Natural killer cell (primary cell): Measurements from ENCODE around the gene ANKRD40. TPM values are rescaled to one million over a fixed set of nuclear protein-coding genes. Genes with fewer than 3 reads are reported as not detected.
"Not testable (repeated sequence)": the region's sequence is repeated elsewhere in the genome, so short reads cannot be mapped to it uniquely, and the experiment has no call there.

Experiments
- ATAC-seq, 3 donors: fragments of 150-1000 bp in 2 of 3; fragments of 200-7000 bp in 1 of 3; cut with Tn5 transposase; 1 replicate in 1 of 3; 2 replicates in 2 of 3; pipeline ENCODE4 v1.10.0; 2021; ENCODE audit warnings: mild to moderate bottlenecking in 2 of 3, moderate library complexity in 2 of 3
- DNase-seq, 2 donors: peaks; one replicate each; pipeline versions ENCODE4 v3.0.0 to v3.0.0-alpha.2; 2013 to 2021; ENCODE audit warnings: mixed read lengths in 1 of 2
- H3K27ac ChIP-seq: one replicate; pipeline ENCODE4 v1.5.1; 2013; ENCODE audit warnings: mild to moderate bottlenecking, low read length
- H3K27me3 ChIP-seq: one replicate; pipeline ENCODE4 v1.6.1; 2013; ENCODE audit warnings: low read length; ENCODE audit not compliant: control insufficient read depth, insufficient read depth
- H3K36me3 ChIP-seq: one replicate; pipeline ENCODE4 v1.6.1; 2013; ENCODE audit warnings: low read length; ENCODE audit not compliant: control insufficient read depth, insufficient read depth
- H3K4me1 ChIP-seq: one replicate; pipeline ENCODE4 v1.6.1; 2013; ENCODE audit warnings: low read length; ENCODE audit not compliant: control insufficient read depth, insufficient read depth
- H3K4me3 ChIP-seq: one replicate; pipeline ENCODE4 v1.5.1; 2013; ENCODE audit warnings: low read length
- H3K9me3 ChIP-seq: one replicate; pipeline ENCODE4 v1.6.1; 2013; ENCODE audit warnings: low read length; ENCODE audit not compliant: control insufficient read depth, insufficient read depth
- H3K27ac Mint-ChIP-seq, 2 donors: one replicate each; pipeline ENCODE4 v1.8.0; 2022; ENCODE audit warnings: mild to moderate bottlenecking in 2 of 2, mixed read lengths in 2 of 2, moderate library complexity in 1 of 2
- H3K27me3 Mint-ChIP-seq, 2 donors: one replicate each; pipeline ENCODE4 v1.8.0; 2022; ENCODE audit warnings: low read depth in 2 of 2, mixed read lengths in 2 of 2
- H3K36me3 Mint-ChIP-seq: one replicate; pipeline ENCODE4 v1.8.0; 2022; ENCODE audit warnings: mixed read lengths
- H3K4me1 Mint-ChIP-seq, 2 donors: one replicate each; pipeline ENCODE4 v1.8.0; 2022; ENCODE audit warnings: mixed read lengths in 2 of 2
- H3K4me3 Mint-ChIP-seq: one replicate; pipeline ENCODE4 v1.8.0; 2022; ENCODE audit warnings: mild to moderate bottlenecking, moderate library complexity, mixed read lengths
- H3K9me3 Mint-ChIP-seq, 2 donors: one replicate each; pipeline ENCODE4 v1.8.0; 2022; ENCODE audit warnings: mixed read lengths in 2 of 2
- WGBS: methylation state at CpG from one replicate; pipeline ENCODE4 v1.1.7; 2013; ENCODE audit warnings: missing lambda C conversion rate; ENCODE audit not compliant: insufficient coverage; 5-methylcytosine and 5-hydroxymethylcytosine counted together
- intact Hi-C: fragments of 100-400 bp; cut with micrococcal nuclease; formaldehyde crosslinking; loops from one replicate; pipeline ENCODE4 v1.14.2; 2022
- total RNA-seq, 4 donors: library from RNA; stranded (reverse); fragments of 120-200 nt in 1 of 4; gene quantifications; one replicate each; pipeline versions ENCODE4 v1.2.3 to v1.2.4, GENCODE V29; 2013 to 2022
- TF ChIP-seq, protein P1 (sequence below): fragments of 200-600 bp; IDR thresholded peaks from one replicate; pipeline ENCODE4 v1.8.0; 2022; ENCODE audit warnings: antibody characterized with exemption

ANKRD40 gene
- total RNA-seq, 3 donors from 2014 or later (not counting 1 experiment from before 2014, with no cell fraction given), result 22.1 to 32.0 (median 30.8) TPM

DNA sequence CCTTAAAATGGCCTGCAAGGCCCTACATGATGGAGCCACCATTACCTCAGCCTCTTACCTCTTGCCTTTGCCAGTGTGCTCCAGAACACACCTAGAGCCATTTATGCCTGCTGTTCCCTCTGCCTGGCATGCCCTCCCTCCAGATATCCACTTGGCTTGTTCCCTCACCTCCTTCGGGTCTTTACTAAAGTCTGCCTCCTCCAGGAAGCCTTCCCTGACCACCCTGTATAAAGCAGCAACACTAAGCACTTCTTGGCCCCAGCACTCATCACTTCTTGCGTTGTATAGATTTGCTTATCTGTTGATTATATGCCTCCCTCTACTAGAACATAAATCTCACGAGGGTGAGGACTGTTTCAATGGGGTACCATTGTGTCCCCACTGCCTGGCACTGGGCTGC lies 25.3 kb downstream of the ANKRD40 start:
- no peaks in the 10 kb centered on the region for H3K9me3 Mint-ChIP-seq
- Histone ChIP-seq H3K36me3 (no peaks in the 10 kb centered on the region), H3K9me3 (no peaks in the 10 kb centered on the region), H3K27me3 (no peaks in the 10 kb centered on the region), H3K27ac (no peak overlapping the region), H3K4me1 (no peaks in the 10 kb centered on the region), H3K4me3 (no peak overlapping the region)
- no peak for DNase-seq
- no peak overlapping the region for H3K4me3 Mint-ChIP-seq
- peaks cover 0 to 11% of the 10 kb centered on the region in 2 donors for H3K4me1 Mint-ChIP-seq
- intact Hi-C loops, result loop anchor here (10.0 kb wide), 1 partner anchor 138 kb away; the partner anchor contains the start of gene SPATA20
- H3K27me3 Mint-ChIP-seq, result peaks cover 19 to 22% of the 10 kb centered on the region in 2 donors
- TF ChIP-seq, protein P1, sequence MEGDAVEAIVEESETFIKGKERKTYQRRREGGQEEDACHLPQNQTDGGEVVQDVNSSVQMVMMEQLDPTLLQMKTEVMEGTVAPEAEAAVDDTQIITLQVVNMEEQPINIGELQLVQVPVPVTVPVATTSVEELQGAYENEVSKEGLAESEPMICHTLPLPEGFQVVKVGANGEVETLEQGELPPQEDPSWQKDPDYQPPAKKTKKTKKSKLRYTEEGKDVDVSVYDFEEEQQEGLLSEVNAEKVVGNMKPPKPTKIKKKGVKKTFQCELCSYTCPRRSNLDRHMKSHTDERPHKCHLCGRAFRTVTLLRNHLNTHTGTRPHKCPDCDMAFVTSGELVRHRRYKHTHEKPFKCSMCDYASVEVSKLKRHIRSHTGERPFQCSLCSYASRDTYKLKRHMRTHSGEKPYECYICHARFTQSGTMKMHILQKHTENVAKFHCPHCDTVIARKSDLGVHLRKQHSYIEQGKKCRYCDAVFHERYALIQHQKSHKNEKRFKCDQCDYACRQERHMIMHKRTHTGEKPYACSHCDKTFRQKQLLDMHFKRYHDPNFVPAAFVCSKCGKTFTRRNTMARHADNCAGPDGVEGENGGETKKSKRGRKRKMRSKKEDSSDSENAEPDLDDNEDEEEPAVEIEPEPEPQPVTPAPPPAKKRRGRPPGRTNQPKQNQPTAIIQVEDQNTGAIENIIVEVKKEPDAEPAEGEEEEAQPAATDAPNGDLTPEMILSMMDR, result no peak
- H3K27ac Mint-ChIP-seq, result no peak overlapping the region
- ATAC-seq, result no peak
- H3K36me3 Mint-ChIP-seq, result no peaks in the 10 kb centered on the region
- WGBS, result 77% methylated on average over 3 of the region's 3 CpGs

DNA sequence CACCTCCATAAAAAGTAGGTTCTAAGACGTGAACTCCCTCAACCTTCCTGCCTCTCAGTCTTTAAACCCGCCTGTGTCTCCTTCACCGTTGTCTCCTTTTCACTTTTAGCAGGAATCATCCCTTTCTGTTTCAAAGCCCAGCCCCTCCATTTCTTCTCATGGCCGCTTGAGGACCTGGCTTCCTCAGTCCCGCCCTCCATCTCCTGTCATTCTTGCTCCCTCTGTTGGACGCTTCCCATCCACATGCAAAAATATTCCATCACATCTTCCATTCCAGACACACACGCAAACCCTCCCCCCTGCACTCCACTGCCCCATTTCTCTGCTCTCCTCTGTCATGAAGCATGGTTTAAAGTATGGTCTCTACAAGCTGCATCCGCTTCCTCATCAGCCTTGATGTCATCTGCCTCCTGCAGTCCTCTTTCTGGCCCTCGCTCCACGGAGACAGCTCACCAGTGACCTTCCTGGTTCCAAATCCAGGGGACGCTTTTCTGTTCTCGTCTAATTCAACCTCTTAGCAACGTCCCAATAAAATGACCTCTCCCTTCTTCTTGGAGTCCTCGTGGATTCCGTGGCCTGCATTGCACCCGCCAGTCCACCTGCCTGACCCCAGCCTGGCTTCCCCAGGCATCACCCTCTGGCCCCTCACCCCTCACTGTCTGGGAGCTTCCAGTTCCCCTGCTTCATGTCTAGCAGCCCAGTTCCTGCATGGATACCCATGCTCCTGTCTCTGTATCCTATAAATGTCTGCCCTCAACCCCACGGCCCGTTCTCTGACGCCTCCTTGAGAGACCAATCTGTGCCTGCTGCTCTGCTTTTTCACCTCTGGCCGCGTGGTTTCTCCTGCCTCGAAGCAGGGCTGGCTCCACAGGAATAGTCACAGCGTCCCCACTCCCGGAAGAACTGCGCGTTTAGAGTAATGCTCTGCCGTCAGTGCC lies 26.2 kb downstream of the ANKRD40 start:
- H3K27me3 Mint-ChIP-seq, result peaks cover 19 to 25% of the 10 kb centered on the region in 2 donors
- no peak overlapping the region for H3K27ac ChIP-seq
- WGBS, result 60% methylated on average over 27 of the region's 27 CpGs
- DNase-seq (peak in 1 of 2 donors; percentile 19), ATAC-seq (no peak)
- intact Hi-C loops, result loop anchor here (10.0 kb wide), 1 partner anchor 137 kb away; the partner anchor contains the start of gene SPATA20
- no peaks in the 10 kb centered on the region for H3K9me3 Mint-ChIP-seq
- H3K9me3 ChIP-seq, result no peaks in the 10 kb centered on the region
- no peak overlapping the region for H3K27ac Mint-ChIP-seq
- H3K4me1 ChIP-seq, result no peaks in the 10 kb centered on the region
- no peak overlapping the region for H3K4me3 Mint-ChIP-seq
- no peaks in the 10 kb centered on the region for H3K36me3 Mint-ChIP-seq
- peaks cover 0 to 11% of the 10 kb centered on the region in 2 donors for H3K4me1 Mint-ChIP-seq
- H3K4me3 ChIP-seq, result no peak overlapping the region
- TF ChIP-seq, protein P1, result no peak
- H3K36me3 ChIP-seq, result no peaks in the 10 kb centered on the region
- no peaks in the 10 kb centered on the region for H3K27me3 ChIP-seq

- H3K4me3 ChIP-seq, DNase-seq, ATAC-seq, H3K36me3 Mint-ChIP-seq, H3K4me3 Mint-ChIP-seq, H3K4me1 ChIP-seq, H3K9me3 Mint-ChIP-seq, H3K27ac ChIP-seq, H3K9me3 ChIP-seq, H3K36me3 ChIP-seq, H3K27me3 ChIP-seq, H3K27ac Mint-ChIP-seq: not testable (repeated sequence)
- H3K4me1 Mint-ChIP-seq, result peaks cover 0 to 11% of the 10 kb centered on the region in 2 donors
- peaks cover 19 to 25% of the 10 kb centered on the region in 2 donors for H3K27me3 Mint-ChIP-seq
- intact Hi-C loops, result loop anchor here (10.0 kb wide), 1 partner anchor 136 kb away; the partner anchor contains the start of gene SPATA20
- 73% methylated on average over 11 of the region's 12 CpGs for WGBS
Measured at GRCh38 chr17:50680543-50681262, 27.0 kb downstream of the ANKRD40 start.

GRCh38 chr17:50680126-50680525 lies 27.6 kb downstream of the ANKRD40 start:
- TF ChIP-seq, protein P1, result no peak
- 93% methylated on average over 5 of the region's 5 CpGs for WGBS
- Mint-ChIP-seq H3K9me3 (no peaks in the 10 kb centered on the region), H3K36me3 (no peaks in the 10 kb centered on the region), H3K27me3 (peaks cover 19 to 25% of the 10 kb centered on the region in 2 donors), H3K27ac (no peak overlapping the region), H3K4me1 (peaks cover 0 to 11% of the 10 kb centered on the region in 2 donors), H3K4me3 (no peak overlapping the region)
- no peaks in the 10 kb centered on the region for H3K27me3 ChIP-seq
- ATAC-seq (no peak), DNase-seq (no peak)
- H3K27ac ChIP-seq, result no peak overlapping the region
- H3K4me3 ChIP-seq, result no peak overlapping the region
- intact Hi-C loops, result loop anchor here (10.0 kb wide), 1 partner anchor 135 kb away; the partner anchor contains the start of gene SPATA20
- no peaks in the 10 kb centered on the region for H3K4me1 ChIP-seq
- H3K36me3 ChIP-seq, result no peaks in the 10 kb centered on the region
- no peaks in the 10 kb centered on the region for H3K9me3 ChIP-seq
